Lower lobe of right lung (tissue), 2 donors: ENCODE measurements around the gene TST. TPM values are rescaled to one million over a fixed set of nuclear protein-coding genes. Genes with fewer than 3 reads are reported as not detected.

Experiments
- ATAC-seq, 2 donors: fragments of 200-7000 bp; cut with Tn5 transposase; one replicate each; pipeline ENCODE4 v1.9.1; 2020 to 2022; ENCODE audit warnings: mild to moderate bottlenecking in 2 of 2, moderate library complexity in 2 of 2
- DNase-seq: peaks from one replicate; pipeline ENCODE4 v3.0.0-alpha.2; 2020
- H3K27ac ChIP-seq: fragments of 200-600 bp; one replicate; pipeline ENCODE4 v1.8.0; 2022
- H3K27me3 ChIP-seq: fragments of 200-600 bp; one replicate; pipeline ENCODE4 v1.8.0; 2022; ENCODE audit warnings: low read depth
- H3K36me3 ChIP-seq: fragments of 200-600 bp; one replicate; pipeline ENCODE4 v1.8.0; 2022; ENCODE audit warnings: mild to moderate bottlenecking
- H3K4me1 ChIP-seq: fragments of 200-600 bp; one replicate; pipeline ENCODE4 v1.8.0; 2022
- H3K4me3 ChIP-seq: fragments of 200-600 bp; one replicate; pipeline ENCODE4 v1.8.0; 2022; ENCODE audit warnings: mild to moderate bottlenecking
- H3K9me3 ChIP-seq: fragments of 200-600 bp; one replicate; pipeline ENCODE4 v1.8.0; 2022
- intact Hi-C: fragments of 100-400 bp; cut with DNase I; formaldehyde crosslinking; loops from one replicate; pipeline ENCODE4 v1.11.0; 2022
- total RNA-seq: library from RNA; stranded (reverse); fragmentation: NEBNext Ultra II Directional; extraction: Animal tissue kit (Norgen Biotek cat#: 25700); gene quantifications from one replicate; pipeline ENCODE4 v1.2.1, GENCODE V29; 2021
- TF ChIP-seq, protein P1 (sequence below): fragments of 200-600 bp; IDR thresholded peaks from one replicate; pipeline ENCODE4 v1.8.0; 2022; ENCODE audit warnings: antibody characterized with exemption, mild to moderate bottlenecking
- donor health status: DM: no; HTN: yes; CAD: no; lungs with severe emphysema.

Gene TST
- total RNA-seq, 1 donor from 2014 or later = 48.3 TPM

DNA sequence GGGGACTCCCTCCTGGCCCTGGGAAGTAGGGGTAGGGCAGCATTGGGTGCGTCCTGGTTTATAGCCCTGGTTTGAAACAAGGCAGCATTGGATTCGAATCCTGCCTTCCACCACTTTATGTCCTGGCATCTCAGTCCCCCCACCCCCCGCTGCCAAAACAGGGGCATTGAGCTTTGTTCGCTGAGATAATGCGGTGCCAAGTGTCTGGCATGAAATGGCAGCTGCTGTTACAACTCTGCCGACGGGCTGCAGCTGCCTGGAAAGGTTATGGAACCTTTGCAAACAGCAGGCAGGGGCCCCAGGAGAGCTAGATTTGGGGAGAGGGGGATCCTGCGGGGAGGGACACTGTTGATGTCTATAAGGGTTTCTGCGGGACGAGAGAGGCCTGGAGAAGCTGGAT is 1.9 kb downstream of the TST start:
- Histone ChIP-seq H3K4me3 (no peak overlapping the region), H3K27ac (no peak overlapping the region), H3K27me3 (no peaks in the 10 kb centered on the region), H3K36me3 (peaks cover 8% of the 10 kb centered on the region), H3K4me1 (peaks cover 63% of the 10 kb centered on the region), H3K9me3 (no peaks in the 10 kb centered on the region)
- ATAC-seq (no peak), DNase-seq (no peak)
- intact Hi-C loops = no loop called here
- TF ChIP-seq, protein P1, sequence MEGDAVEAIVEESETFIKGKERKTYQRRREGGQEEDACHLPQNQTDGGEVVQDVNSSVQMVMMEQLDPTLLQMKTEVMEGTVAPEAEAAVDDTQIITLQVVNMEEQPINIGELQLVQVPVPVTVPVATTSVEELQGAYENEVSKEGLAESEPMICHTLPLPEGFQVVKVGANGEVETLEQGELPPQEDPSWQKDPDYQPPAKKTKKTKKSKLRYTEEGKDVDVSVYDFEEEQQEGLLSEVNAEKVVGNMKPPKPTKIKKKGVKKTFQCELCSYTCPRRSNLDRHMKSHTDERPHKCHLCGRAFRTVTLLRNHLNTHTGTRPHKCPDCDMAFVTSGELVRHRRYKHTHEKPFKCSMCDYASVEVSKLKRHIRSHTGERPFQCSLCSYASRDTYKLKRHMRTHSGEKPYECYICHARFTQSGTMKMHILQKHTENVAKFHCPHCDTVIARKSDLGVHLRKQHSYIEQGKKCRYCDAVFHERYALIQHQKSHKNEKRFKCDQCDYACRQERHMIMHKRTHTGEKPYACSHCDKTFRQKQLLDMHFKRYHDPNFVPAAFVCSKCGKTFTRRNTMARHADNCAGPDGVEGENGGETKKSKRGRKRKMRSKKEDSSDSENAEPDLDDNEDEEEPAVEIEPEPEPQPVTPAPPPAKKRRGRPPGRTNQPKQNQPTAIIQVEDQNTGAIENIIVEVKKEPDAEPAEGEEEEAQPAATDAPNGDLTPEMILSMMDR = no peak

DNA sequence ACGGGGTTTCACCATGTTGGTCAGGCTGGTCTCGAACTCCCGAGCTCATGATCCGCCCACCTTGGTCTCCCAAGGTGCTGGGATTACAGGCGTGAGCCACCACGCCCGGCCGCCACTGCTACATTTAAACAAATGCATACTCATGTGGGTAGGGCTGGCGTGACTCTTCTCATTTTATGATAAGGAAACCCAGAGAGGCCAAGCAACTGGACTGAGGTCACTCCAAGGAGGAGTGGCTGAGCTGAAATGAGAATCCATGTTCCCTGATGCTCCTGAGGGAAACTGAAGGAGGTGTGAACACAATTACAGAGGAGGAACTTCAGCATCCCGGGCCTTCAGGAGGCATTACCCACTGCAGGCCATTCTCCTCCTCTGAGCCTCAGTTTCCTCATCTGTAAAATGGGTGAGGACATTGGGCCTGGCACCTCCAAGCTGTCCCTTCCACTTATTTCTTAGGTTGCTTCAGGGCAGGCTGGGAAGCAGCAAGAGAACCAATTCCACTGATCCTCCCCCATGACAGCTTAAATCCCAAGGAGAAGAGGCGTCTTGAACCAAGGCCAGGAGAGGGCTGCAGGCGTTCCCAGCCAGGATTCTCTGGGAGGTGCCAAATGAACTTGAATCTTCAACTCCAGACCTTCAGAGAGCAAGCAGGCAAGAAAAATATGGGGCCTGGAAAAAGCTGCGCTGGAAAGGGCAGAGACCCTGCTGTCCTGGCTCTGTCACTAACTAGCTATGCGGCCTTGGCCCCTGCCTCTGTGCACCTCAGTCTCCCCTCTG is 2.9 kb downstream of the TST start:
- no peak overlapping the region for H3K27ac ChIP-seq
- DNase-seq (no peak), ATAC-seq (no peak)
- peaks cover 8% of the 10 kb centered on the region for H3K36me3 ChIP-seq
- peaks cover 60% of the 10 kb centered on the region for H3K4me1 ChIP-seq
- intact Hi-C loops = no loop called here
- no peaks in the 10 kb centered on the region for H3K27me3 ChIP-seq
- no peaks in the 10 kb centered on the region for H3K9me3 ChIP-seq
- TF ChIP-seq, protein P1 = no peak
- H3K4me3 ChIP-seq = no peak overlapping the region

DNA sequence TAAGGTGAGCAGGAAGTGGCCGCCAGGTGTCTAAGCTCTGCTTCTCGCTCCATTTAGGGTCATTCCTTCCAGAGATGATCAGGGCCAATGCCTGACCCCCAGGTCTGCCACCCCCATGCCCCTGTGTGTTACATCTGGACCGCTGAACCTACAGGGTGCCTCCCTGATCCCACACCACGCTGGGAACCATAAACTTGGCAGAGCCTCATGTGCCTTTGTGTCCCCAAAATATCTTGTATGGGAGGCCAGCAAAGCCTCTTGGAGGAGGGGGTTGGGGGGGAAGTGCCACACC is 3.7 kb downstream of the TST start:
- no peak for ATAC-seq
- H3K27ac ChIP-seq = no peak overlapping the region
- DNase-seq = no peak
- H3K9me3 ChIP-seq = no peaks in the 10 kb centered on the region
- no peak overlapping the region for H3K4me3 ChIP-seq
- H3K36me3 ChIP-seq = peaks cover 9% of the 10 kb centered on the region
- intact Hi-C loops = no loop called here
- peaks cover 52% of the 10 kb centered on the region for H3K4me1 ChIP-seq
- TF ChIP-seq, protein P1 = no peak
- no peaks in the 10 kb centered on the region for H3K27me3 ChIP-seq

DNA sequence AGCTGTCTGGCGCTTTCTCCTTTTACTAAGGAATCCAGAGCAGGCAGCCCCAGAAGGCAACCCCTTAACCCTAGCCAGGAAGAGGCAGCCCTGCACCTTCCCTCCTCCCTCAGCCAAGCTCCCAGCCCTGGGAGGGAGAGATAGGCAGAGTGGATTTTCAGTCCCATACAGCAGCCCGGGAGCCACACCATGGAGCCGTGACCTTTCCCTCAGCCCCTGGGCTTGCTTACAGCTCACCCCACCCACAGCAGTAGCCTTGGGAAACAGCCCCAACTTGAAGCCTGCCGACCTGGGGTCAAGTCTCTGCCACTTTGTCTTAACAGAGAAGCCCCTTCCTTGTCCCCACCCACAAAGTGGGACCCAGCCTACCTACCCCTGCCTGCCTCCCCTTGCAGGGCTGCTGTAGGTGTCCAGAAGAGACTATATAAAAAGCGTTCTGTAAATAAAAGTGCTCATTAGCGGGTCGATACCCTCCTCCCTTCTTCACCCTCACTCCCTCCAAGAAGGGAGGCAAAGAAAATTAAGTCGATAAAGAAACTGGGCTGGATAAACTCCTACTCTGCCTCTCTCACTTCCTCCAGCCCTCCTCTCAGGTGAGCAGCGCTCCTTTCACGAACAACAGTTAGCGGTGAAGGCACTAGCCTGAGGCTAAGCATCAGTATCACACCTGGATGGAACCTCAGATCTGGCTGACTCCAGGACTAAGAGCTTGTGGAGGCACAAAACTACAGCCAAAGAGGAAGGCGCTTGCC is 4.2 kb downstream of the TST start:
- no peak for ATAC-seq
- H3K27ac ChIP-seq = no peak overlapping the region
- intact Hi-C loops = no loop called here

DNA sequence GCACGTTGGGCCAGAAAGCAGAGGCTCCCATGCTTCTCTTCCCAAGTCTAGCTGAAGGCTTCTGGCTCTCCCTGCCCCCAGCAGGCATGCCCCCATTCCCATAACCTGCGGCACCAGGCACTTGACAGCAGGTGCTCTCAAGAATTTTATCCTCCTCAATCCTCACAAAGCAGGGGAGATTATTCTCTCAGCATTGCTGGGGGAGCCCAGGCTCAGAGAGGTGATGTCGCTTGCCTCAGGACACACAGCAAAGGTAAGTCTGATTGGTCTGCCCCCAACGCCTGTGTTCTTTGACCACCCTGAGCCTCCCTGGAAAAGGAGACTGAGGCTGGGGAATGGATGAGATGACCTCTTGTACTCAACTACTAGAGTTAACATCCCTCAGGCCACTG is 4.8 kb downstream of the TST start:
- intact Hi-C loops = no loop called here
- Histone ChIP-seq H3K36me3 (peaks cover 10% of the 10 kb centered on the region), H3K4me3 (no peak overlapping the region), H3K27me3 (no peaks in the 10 kb centered on the region), H3K27ac (no peak overlapping the region), H3K4me1 (peaks cover 48% of the 10 kb centered on the region), H3K9me3 (no peaks in the 10 kb centered on the region)
- no peak for DNase-seq
- ATAC-seq = no peak
- TF ChIP-seq, protein P1 = no peak

More for the DNA sequence above, 4.2 kb downstream of the TST start:
- no peak overlapping the region for H3K4me3 ChIP-seq
- H3K9me3 ChIP-seq = no peaks in the 10 kb centered on the region
- H3K36me3 ChIP-seq = peaks cover 10% of the 10 kb centered on the region
- H3K4me1 ChIP-seq = peaks cover 48% of the 10 kb centered on the region
- H3K27me3 ChIP-seq = no peaks in the 10 kb centered on the region
- TF ChIP-seq, protein P1 = no peak
- no peak for DNase-seq
